G401.6 (cell line): Measurements from ENCODE around the gene C12orf60.

Experiments used
- FAIRE-seq: peaks from 2 replicates; lab custom pipeline; 2012; peaks lifted over from hg19 to GRCh38; lab: Jason Lieb, UNC

Gene C12orf60

DNA sequence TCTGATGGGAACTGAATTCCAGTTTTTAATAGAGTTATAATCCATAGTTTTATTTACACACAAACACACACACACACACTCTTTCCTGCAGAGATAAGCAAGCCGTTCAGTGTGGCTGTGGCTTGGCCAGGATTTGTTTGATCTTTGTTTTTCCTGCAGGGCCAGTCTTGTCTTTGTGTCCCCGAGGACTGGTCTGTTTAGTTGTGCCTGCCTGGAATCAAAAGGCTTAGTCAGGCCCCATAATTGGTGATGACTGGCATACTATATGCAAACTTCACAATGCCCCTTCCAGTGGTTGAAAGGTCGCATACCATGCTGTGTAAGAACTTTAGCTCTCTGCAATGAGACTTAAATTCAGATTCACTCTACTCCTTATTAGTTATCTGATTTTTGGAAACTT, 26.2 kb upstream of the C12orf60 start:
- no peak for FAIRE-seq

GRCh38 chr12:14779834-14780233, 23.6 kb upstream of the C12orf60 start:
- FAIRE-seq, result no peak

GRCh38 chr12:14780859-14781258, 22.6 kb upstream of the C12orf60 start:
- no peak for FAIRE-seq

GRCh38 chr12:14781563-14781962, 21.9 kb upstream of the C12orf60 start:
- FAIRE-seq, result no peak

- FAIRE-seq, result no peak
These were observed 20.7 kb upstream of the C12orf60 start for GRCh38 chr12:14782756-14783155.

GRCh38 chr12:14784471-14784870, 19.0 kb upstream of the C12orf60 start:
- no peak for FAIRE-seq

DNA sequence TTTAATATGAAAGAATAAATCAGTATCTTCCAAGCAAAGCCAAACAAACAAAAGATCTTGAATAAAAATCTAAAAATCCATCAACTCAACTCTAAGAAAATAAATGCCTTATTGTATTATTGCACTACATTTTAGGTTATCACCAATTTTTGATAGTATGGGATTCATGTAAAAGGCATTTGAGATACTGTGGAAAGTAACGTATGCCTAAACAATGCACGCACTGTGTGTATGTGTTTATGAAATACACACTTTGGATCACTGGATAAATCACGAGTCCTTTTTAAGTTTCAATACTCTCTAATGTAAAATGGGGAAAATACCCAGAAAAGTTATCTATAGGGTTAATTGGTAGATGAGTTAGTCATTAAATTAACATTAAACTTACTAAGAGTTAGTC, 17.9 kb upstream of the C12orf60 start:
- FAIRE-seq, result no peak

GRCh38 chr12:14795028-14795448, 8.4 kb upstream of the C12orf60 start:
- FAIRE-seq, result no peak

DNA sequence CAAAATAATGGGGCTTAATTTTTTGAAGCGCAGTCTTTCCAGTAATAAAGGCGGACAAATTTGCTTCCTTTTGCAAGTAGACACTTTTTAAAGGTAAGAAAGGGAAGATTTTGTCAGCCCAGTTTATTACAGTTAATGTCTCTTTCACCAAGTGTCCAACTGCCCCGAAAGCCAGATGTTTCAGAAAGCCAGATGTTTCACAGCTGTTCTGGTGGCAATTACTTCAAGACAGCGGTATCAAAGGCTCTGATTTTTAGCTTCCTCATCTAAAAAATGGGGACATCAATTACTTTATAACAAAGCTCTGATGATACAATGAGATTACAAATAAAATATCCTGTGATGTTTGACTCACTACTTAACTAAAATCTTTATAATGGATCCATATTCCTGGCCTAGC, 1.2 kb upstream of the C12orf60 start:
- FAIRE-seq, result no peak

DNA sequence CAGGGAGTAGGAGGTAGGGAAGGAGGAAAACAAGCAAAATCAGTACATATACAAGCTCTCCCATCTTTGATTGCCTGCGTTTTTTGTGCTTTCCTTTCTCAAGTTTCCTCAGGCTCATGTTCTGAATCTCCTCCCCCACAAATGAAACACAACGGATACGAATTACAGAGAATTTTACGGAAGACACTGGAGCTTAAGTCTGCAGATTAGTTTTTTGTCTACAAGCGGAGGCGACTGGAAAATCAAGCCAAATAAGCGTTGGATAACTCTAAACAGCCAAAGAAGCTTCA, 804 bp upstream of the C12orf60 start:
- no peak for FAIRE-seq

- no peak for FAIRE-seq
These were observed 325 bp downstream of the C12orf60 start for GRCh38 chr12:14803830-14804160.

DNA sequence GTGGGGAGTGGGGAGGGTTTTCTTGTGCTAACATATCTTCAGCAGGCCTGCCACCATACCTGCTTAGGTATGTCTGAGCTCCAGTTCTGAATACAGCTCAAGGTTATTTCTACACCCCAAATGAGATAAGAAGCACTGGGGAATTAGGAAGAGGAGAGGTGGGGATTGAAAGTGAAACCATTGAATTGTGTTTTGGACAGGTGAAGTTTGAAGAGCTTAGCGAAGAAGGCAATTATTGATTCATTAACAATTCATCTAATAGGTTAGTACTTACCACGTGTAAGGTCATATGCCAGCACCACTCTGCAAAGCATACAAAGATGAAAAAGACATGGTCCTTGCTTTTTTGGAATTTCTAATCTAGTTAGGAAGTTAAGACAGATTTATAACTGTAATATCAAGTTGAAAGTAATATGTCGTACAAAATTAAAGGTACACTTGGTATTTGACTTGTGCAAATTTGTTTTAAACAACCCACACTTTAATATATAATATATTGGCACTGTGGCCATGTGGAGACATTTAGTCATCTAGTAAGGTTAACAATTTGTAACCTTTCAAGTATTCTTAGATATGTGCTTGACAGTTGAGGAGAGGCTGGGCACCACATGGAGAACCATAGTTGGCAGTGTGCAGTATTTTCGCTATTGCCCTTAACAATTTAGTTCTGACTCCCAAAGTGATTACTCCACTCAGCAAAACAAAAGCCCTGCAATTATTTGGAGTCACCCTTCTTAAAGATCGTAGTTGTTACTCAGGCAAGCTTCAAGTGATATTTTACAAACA, 6.9 kb downstream of the C12orf60 start:
- FAIRE-seq, result no peak

DNA sequence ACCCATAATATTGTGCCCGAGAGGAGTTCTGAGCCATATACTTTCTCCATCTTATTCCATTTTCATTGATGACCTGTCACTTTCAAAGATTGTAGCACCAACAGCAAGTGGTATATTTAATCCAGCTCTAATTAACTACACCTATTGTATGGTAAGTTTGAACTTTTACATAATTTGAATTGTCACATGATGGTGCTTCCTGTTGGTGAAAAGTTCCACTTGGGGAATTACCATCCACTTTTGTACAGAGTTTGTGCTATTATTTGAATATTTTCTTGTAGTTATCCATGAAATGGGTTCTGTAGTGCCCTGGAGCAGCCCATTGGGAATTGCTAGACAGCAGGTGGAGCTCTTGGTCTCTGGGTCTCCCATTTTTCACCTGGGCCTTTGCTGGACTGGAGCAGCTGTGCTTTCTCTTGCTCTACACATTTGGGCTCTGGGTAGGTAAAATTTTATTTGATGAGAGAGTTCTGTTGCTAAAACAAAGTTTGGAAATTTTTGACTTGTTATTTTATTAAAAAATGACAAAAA, 7.5 kb downstream of the C12orf60 start:
- FAIRE-seq, result no peak

DNA sequence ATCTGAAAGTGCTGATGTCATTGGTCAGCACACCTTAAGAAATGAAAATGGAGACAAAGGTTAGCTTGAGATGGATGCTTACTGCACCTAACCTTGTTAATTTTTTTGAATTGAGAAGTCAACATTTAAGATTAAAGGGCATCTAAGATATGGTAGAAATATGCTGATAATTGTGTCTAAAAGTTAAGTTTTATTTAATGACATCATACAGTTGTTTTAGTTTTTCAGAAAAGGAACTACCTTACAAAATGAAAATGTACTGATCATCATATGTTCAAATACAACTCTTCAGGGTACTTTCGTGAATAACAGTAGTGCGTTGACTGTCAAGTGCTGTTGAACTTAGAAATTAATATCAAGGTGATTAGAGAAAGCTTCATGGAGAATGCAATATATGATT, 8.0 kb downstream of the C12orf60 start:
- no peak for FAIRE-seq

GRCh38 chr12:14814014-14814413, 10.5 kb downstream of the C12orf60 start, which contains the start of gene SMCO3:
Gene SMCO3 (minus strand): TSS chr12:14814182. CDS start chr12:14806680, 7,502 bp downstream.
- FAIRE-seq, result no peak

- no peak for FAIRE-seq
These were observed 20.7 kb downstream of the C12orf60 start for GRCh38 chr12:14824012-14824634.

DNA sequence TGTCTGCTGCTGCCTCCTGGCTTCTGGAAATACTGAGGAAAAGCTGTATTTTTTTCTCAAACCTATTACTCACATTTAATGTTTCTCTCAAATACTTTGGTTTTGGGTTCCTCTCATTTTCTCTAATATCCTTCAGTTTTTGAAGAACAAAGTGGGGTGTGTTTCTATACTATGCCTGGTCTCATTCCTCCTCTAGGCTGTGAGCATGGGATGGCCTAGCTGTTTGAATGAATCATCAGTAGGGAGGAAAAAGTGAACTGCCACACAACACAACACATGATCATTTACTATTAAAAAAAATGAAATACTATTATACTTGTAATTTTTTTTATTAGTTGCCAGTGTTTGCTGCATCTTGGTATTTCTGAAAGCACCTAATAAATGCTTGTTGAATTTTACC, 21.8 kb downstream of the C12orf60 start:
- FAIRE-seq, result no peak

GRCh38 chr12:14826491-14826890, 23.0 kb downstream of the C12orf60 start:
- FAIRE-seq, result no peak

- FAIRE-seq, result no peak
These were observed 23.6 kb downstream of the C12orf60 start for GRCh38 chr12:14827043-14827442.

DNA sequence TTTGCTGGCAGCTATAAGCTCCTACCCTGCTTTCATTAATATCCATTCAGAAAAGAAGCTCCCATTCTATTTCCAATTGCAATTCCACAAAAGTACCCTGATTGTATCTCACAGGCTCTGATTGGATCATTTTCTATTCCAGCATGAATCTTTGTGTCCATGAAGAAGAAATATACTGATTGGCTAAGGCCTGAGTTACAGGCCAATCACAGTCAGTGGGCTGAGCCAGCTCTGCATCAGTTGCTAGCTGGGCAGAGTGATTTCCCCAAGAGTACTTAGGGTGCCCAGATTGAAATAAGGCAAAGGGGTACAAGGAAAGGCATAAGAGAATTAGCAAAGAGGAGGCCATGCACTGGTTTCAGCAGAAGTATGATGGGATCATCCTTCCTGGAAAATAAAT, 25.4 kb downstream of the C12orf60 start:
- FAIRE-seq, result no peak

DNA sequence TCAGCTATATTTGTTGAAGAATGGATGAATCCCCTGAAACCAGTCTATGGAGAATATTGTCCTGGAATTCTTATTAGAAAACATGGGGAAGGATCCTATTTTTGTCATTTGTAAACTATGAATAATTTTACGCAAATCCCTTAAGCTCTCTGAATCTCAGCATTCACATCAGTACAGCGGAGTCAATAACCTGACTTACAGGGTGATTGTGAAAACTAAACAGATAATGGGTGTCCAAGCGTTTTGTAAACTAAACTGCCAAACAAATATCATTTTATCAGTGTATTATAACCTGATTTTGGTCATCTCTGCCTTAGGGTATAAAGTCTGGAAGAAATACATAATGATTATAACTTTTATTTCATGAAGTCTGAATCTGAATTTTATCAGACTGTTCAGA, 29.9 kb downstream of the C12orf60 start:
- no peak for FAIRE-seq

- no peak for FAIRE-seq
These were observed 30.5 kb downstream of the C12orf60 start for GRCh38 chr12:14833952-14834351.

GRCh38 chr12:14834509-14834908, 31.0 kb downstream of the C12orf60 start:
- FAIRE-seq, result no peak
